PC-3 (cell line): ENCODE results near the gene GCHFR. TPM values are rescaled to one million over a fixed set of nuclear protein-coding genes. Genes with fewer than 3 reads are reported as not detected.

Source experiments
- ATAC-seq: fragments of 200-7000 bp; cut with Tn5 transposase; 2 replicates; pipeline ENCODE4 v1.9.1; 2020; ENCODE audit warnings: mild to moderate bottlenecking, moderate library complexity
- BruUV-seq: library from RNA; stranded (reverse); fragments of 400-500 nt; replicated peaks from 2 replicates; lab custom pipeline; 2021; lab: Mats Ljungman, UMichigan
- CTCF ChIA-PET: fragments of 300-600 bp; sonication (Branson Sonifier 250); formaldehyde crosslinking; loops from one replicate; lab custom pipeline; 2022; ENCODE audit warnings: antibody characterized with exemption; lab: Charles Lee
- POLR2A ChIA-PET: fragments of 300-600 bp; sonication (Branson Sonifier 250); formaldehyde crosslinking; loops from one replicate; lab custom pipeline; 2022; ENCODE audit warnings: antibody characterized with exemption; ENCODE audit not compliant: unreplicated experiment; lab: Charles Lee
- DNase-seq: peaks from one replicate; pipeline ENCODE4 v3.0.0-alpha.2; 2015
- H2AFZ ChIP-seq: fragments of 300-600 bp; sonication (generic); 2 replicates; pipeline ENCODE4 v1.6.0; 2016; ENCODE audit warnings: antibody characterized with exemption, low read length
- H3F3A ChIP-seq: fragments of 300-600 bp; sonication (generic); one replicate; pipeline ENCODE4 v1.6.0; 2017; ENCODE audit warnings: antibody characterized with exemption, low read length, control low read depth, mild to moderate bottlenecking; ENCODE audit not compliant: unreplicated experiment
- H3K27ac ChIP-seq: fragments of 300-600 bp; sonication (generic); 2 replicates; pipeline ENCODE4 v1.5.1; 2016; ENCODE audit warnings: mild to moderate bottlenecking, low read length
- H3K27me3 ChIP-seq: fragments of 300-600 bp; sonication (generic); 2 replicates; pipeline ENCODE4 v1.6.1; 2016; ENCODE audit warnings: low read length, mixed read lengths
- H3K36me3 ChIP-seq: fragments of 300-600 bp; sonication (generic); 2 replicates; pipeline ENCODE4 v1.6.1; 2016; ENCODE audit warnings: low read depth, mixed run types, low read length, mixed read lengths
- H3K4me1 ChIP-seq: fragments of 300-600 bp; sonication (generic); 2 replicates; pipeline ENCODE4 v1.5.1; 2016; ENCODE audit warnings: low read length; ENCODE audit not compliant: insufficient read depth
- H3K4me2 ChIP-seq: fragments of 300-600 bp; sonication (generic); 2 replicates; pipeline ENCODE4 v1.6.0; 2016; ENCODE audit warnings: low read length
- H3K4me3 ChIP-seq: fragments of 300-600 bp; sonication (generic); 2 replicates; pipeline ENCODE4 v1.5.1; 2016; ENCODE audit warnings: mild to moderate bottlenecking, low read length, mixed read lengths
- H3K79me2 ChIP-seq: fragments of 300-600 bp; sonication (generic); 2 replicates; pipeline ENCODE4 v1.6.1; 2017; ENCODE audit warnings: low read length, mixed read lengths
- H3K9ac ChIP-seq: fragments of 300-600 bp; sonication (generic); 2 replicates; pipeline ENCODE4 v1.6.0; 2016; ENCODE audit warnings: mild to moderate bottlenecking, low read length
- H3K9me2 ChIP-seq: fragments of 300-600 bp; sonication (generic); replicated peaks from 2 replicates; pipeline ENCODE4 v1.6.1; 2016; ENCODE audit warnings: mixed run types, low read length, mixed read lengths
- H3K9me3 ChIP-seq: fragments of 300-600 bp; sonication (generic); 2 replicates; pipeline ENCODE4 v1.6.1; 2016; ENCODE audit warnings: low read length, mixed read lengths
- H4K20me1 ChIP-seq: fragments of 300-600 bp; sonication (generic); 2 replicates; pipeline ENCODE4 v1.6.1; 2016; ENCODE audit warnings: low read length, mixed read lengths
- EZH2 ChIP-seq: fragments of 300-600 bp; sonication (generic); IDR thresholded peaks from one replicate; pipeline ENCODE4 v1.6.1; 2017; ENCODE audit warnings: antibody characterized with exemption, mild to moderate bottlenecking, low read length; ENCODE audit not compliant: unreplicated experiment
- EZH2phosphoT487 ChIP-seq: fragments of 300-600 bp; sonication (generic); IDR thresholded peaks from 2 replicates; pipeline ENCODE4 v1.6.1; 2018; ENCODE audit warnings: mild to moderate bottlenecking, antibody characterized with exemption, low read length, borderline replicate concordance
- intact Hi-C: fragments of 100-400 bp; cut with micrococcal nuclease; formaldehyde crosslinking; loops from 2 replicates; pipeline ENCODE4 v1.9.0; 2023
- total RNA-seq: library from RNA; depleted of rRNA; stranded (reverse); fragments of >200 nt; gene quantifications from 2 replicates; pipeline ENCODE4 v1.2.3, GENCODE V29; 2014
- TF ChIP-seq, protein P1 (sequence below): fragments of 300-600 bp; sonication (generic); conservative IDR thresholded peaks from 2 replicates; pipeline ENCODE4 v1.5.1; 2017; ENCODE audit warnings: antibody characterized with exemption, low read depth, mild to moderate bottlenecking, low read length

The GCHFR gene
- total RNA-seq, 1 experiment from 2014 or later, result 58.9 TPM

- H3F3A ChIP-seq, result peaks cover 9% of the 10 kb centered on the region
- H3K4me2 ChIP-seq, result no peak overlapping the region
- no TSS peak for BruUV-seq
- H3K4me1 ChIP-seq, result peaks cover 62% of the 10 kb centered on the region
- DNase-seq, result peak; percentile 10
- no peak overlapping the region for H2AFZ ChIP-seq
- H3K9me3 ChIP-seq, result no peaks in the 10 kb centered on the region
- H3K79me2 ChIP-seq, result peaks cover 52% of the 10 kb centered on the region
- H4K20me1 ChIP-seq, result no peaks in the 10 kb centered on the region
- H3K36me3 ChIP-seq, result no peaks in the 10 kb centered on the region
- TF ChIP-seq EZH2phosphoT487 (no peak), EZH2 (no peak)
- TF ChIP-seq, protein P1, sequence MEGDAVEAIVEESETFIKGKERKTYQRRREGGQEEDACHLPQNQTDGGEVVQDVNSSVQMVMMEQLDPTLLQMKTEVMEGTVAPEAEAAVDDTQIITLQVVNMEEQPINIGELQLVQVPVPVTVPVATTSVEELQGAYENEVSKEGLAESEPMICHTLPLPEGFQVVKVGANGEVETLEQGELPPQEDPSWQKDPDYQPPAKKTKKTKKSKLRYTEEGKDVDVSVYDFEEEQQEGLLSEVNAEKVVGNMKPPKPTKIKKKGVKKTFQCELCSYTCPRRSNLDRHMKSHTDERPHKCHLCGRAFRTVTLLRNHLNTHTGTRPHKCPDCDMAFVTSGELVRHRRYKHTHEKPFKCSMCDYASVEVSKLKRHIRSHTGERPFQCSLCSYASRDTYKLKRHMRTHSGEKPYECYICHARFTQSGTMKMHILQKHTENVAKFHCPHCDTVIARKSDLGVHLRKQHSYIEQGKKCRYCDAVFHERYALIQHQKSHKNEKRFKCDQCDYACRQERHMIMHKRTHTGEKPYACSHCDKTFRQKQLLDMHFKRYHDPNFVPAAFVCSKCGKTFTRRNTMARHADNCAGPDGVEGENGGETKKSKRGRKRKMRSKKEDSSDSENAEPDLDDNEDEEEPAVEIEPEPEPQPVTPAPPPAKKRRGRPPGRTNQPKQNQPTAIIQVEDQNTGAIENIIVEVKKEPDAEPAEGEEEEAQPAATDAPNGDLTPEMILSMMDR, result no peak
- no peaks in the 10 kb centered on the region for H3K27me3 ChIP-seq
- CTCF ChIA-PET, result interaction anchor here (0.6 to 1.2 kb wide), 3 partner anchors 67 to 101 kb away, joined by 3 to 8 read pairs (median 5); no protein-coding TSS in a partner anchor
- H3K9me2 ChIP-seq, result no peaks in the 10 kb centered on the region
- no peak overlapping the region for H3K4me3 ChIP-seq
- intact Hi-C loops, result no loop called here
- POLR2A ChIA-PET, result interaction anchor here (0.6 kb wide), 1 partner anchor 105 kb away, joined by 3 read pairs; no protein-coding TSS in a partner anchor
- no peak for ATAC-seq
- H3K9ac ChIP-seq, result no peak overlapping the region
- H3K27ac ChIP-seq, result peak overlapping the region; percentile 48
Measured at GRCh38 chr15:40790718-40791117, 26.9 kb downstream of the GCHFR start.

DNA sequence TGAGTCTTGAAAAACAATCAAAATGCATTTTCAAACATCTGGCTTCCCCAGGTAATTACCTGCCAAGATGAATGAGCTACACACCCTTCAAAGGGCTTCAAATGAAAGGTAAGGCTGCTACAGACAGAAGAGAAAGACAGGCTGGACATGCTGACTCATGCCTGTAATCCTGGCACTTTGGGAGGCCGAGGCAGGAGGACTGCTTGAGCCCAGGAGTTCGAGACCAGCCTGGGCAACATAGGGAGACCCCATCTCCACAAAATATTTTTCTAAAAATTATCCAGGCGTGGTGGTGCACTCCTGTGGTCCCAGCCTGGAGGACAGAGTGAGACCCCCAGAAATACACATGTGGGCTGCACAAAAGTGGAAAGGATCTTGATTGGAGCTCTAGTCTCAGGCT lies 28.5 kb downstream of the GCHFR start:
- TF ChIP-seq EZH2phosphoT487 (no peak), EZH2 (no peak)
- TF ChIP-seq, protein P1, result no peak
- intact Hi-C loops, result no loop called here
- POLR2A ChIA-PET, result interaction anchor here (0.5 kb wide), 1 partner anchor 101 kb away, joined by 3 read pairs; no protein-coding TSS in a partner anchor
- Histone ChIP-seq H3K4me2 (no peak overlapping the region), H3K79me2 (peaks cover 41% of the 10 kb centered on the region), H3K36me3 (no peaks in the 10 kb centered on the region), H3K9me3 (no peaks in the 10 kb centered on the region), H3K27me3 (no peaks in the 10 kb centered on the region), H3F3A (peaks cover 5% of the 10 kb centered on the region), H2AFZ (no peak overlapping the region), H4K20me1 (no peaks in the 10 kb centered on the region), H3K4me1 (peaks cover 46% of the 10 kb centered on the region), H3K9me2 (no peaks in the 10 kb centered on the region), H3K9ac (no peak overlapping the region), H3K4me3 (no peak overlapping the region), H3K27ac (peak overlapping the region; percentile 88)
- BruUV-seq, result no TSS peak
- ATAC-seq (no peak), DNase-seq (no peak)
- CTCF ChIA-PET, result interaction anchor here (1.1 kb wide), 1 partner anchor 66 kb away, joined by 3 read pairs; no protein-coding TSS in a partner anchor
